IPS-18a (cell line): Measurements from ENCODE around the gene CHST1.

ENCODE experiments used
- H3K27ac ChIP-seq: one replicate; pipeline ENCODE4 v1.5.1; 2013; ENCODE audit warnings: low read length
- H3K27me3 ChIP-seq: one replicate; pipeline ENCODE4 v1.6.1; 2013; ENCODE audit warnings: mild to moderate bottlenecking, low read length; ENCODE audit not compliant: control insufficient read depth, insufficient read depth
- H3K36me3 ChIP-seq: one replicate; pipeline ENCODE4 v1.6.1; 2013; ENCODE audit warnings: low read depth, low read length; ENCODE audit not compliant: control insufficient read depth
- H3K4me1 ChIP-seq: one replicate; pipeline ENCODE4 v1.6.1; 2013; ENCODE audit warnings: low read depth, low read length; ENCODE audit not compliant: control insufficient read depth
- H3K4me3 ChIP-seq: one replicate; pipeline ENCODE4 v1.5.1; 2013; ENCODE audit warnings: low read length
- H3K9ac ChIP-seq: one replicate; pipeline ENCODE4 v1.6.1; 2013; ENCODE audit warnings: mild to moderate bottlenecking, low read length, moderate library complexity
- H3K9me3 ChIP-seq: one replicate; pipeline ENCODE4 v1.6.1; 2013; ENCODE audit warnings: low read depth, low read length; ENCODE audit not compliant: control insufficient read depth

Gene CHST1

GRCh38 chr11:45647786-45648185, 17.6 kb downstream of the CHST1 start:
- H3K36me3 ChIP-seq = no peaks in the 10 kb centered on the region
- H3K27me3 ChIP-seq = no peaks in the 10 kb centered on the region
- peaks cover 8% of the 10 kb centered on the region for H3K4me1 ChIP-seq
- H3K9me3 ChIP-seq = no peaks in the 10 kb centered on the region
- no peak overlapping the region for H3K27ac ChIP-seq
- no peak overlapping the region for H3K9ac ChIP-seq
- no peak overlapping the region for H3K4me3 ChIP-seq

- H3K27ac ChIP-seq = no peak overlapping the region
- no peak overlapping the region for H3K4me3 ChIP-seq
- H3K36me3 ChIP-seq = no peaks in the 10 kb centered on the region
- H3K9me3 ChIP-seq = no peaks in the 10 kb centered on the region
- no peak overlapping the region for H3K9ac ChIP-seq
- no peaks in the 10 kb centered on the region for H3K27me3 ChIP-seq
- H3K4me1 ChIP-seq = peaks cover 8% of the 10 kb centered on the region
Observed at GRCh38 chr11:45647329-45647728, 18.1 kb downstream of the CHST1 start.

GRCh38 chr11:45646275-45646927, 19.0 kb downstream of the CHST1 start:
- Histone ChIP-seq H3K36me3 (no peaks in the 10 kb centered on the region), H3K27me3 (no peaks in the 10 kb centered on the region), H3K4me3 (no peak overlapping the region), H3K9me3 (no peaks in the 10 kb centered on the region), H3K4me1 (peaks cover 8% of the 10 kb centered on the region), H3K9ac (no peak overlapping the region), H3K27ac (no peak overlapping the region)

- no peaks in the 10 kb centered on the region for H3K36me3 ChIP-seq
- H3K9ac ChIP-seq = no peak overlapping the region
- no peaks in the 10 kb centered on the region for H3K27me3 ChIP-seq
- H3K4me1 ChIP-seq = peaks cover 8% of the 10 kb centered on the region
- H3K9me3 ChIP-seq = no peaks in the 10 kb centered on the region
- no peak overlapping the region for H3K4me3 ChIP-seq
- H3K27ac ChIP-seq = no peak overlapping the region
Observed at GRCh38 chr11:45644981-45645889, 20.2 kb downstream of the CHST1 start.

DNA sequence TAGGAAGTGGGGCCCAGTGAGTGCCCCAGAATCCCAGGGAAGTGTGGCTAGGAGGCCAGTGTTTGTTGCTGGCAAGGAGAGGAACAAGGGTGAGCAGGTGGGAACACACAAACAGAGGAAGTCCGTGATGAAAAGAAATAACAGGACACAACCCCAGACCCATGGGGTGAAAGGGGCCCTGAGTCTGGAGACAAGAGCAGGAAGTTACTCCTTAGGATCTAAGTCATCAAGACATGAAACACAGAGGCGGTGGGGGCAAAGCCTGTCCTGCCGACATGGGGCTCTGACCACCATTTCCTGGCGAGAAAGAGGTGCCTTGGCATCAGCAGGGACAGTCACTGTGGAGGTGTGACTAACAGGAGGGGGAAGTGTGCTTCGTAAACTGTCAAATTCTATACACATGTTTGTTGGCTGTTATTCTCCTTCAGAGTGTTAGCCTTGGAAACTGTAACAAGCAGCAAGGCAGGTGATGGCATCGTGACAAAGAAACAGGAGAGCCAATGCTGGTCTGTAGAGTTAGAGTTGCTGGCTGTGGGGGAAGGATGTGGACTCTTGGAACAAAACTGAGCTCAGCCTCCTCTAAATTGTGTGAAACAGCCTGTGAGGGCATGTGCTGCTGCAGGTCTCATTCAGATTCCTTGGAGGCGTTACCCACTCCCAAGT, 21.7 kb downstream of the CHST1 start:
- Histone ChIP-seq H3K9me3 (no peaks in the 10 kb centered on the region), H3K4me3 (no peak overlapping the region), H3K27ac (no peak overlapping the region), H3K4me1 (peaks cover 8% of the 10 kb centered on the region), H3K27me3 (no peaks in the 10 kb centered on the region), H3K9ac (no peak overlapping the region), H3K36me3 (no peaks in the 10 kb centered on the region)

DNA sequence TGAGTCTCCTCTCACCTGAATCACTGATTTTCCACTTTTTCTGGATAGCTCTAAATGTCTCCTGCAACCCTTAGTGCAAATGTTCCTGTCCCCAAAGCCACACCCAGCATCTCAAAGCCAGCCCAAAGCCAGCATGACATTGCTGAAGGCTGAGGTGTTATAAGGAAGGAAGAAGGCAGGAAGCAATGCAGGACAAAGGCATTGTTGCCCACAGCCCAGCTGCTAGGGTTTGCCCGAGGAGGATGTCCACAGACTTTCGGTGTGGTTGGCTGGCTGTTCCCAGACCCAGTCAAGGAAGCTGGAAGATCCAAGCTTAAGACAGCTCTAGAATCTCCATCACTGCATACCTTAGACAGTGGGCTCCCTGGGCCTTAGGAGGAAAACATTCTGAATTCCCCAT, 23.5 kb downstream of the CHST1 start:
- Histone ChIP-seq H3K9me3 (no peaks in the 10 kb centered on the region), H3K27me3 (no peaks in the 10 kb centered on the region), H3K27ac (no peak overlapping the region), H3K9ac (no peak overlapping the region), H3K4me3 (no peak overlapping the region), H3K36me3 (no peaks in the 10 kb centered on the region), H3K4me1 (no peaks in the 10 kb centered on the region)

GRCh38 chr11:45638051-45638450, 27.4 kb downstream of the CHST1 start:
- Histone ChIP-seq H3K4me3 (no peak overlapping the region), H3K27me3 (no peaks in the 10 kb centered on the region), H3K27ac (no peak overlapping the region), H3K4me1 (no peaks in the 10 kb centered on the region), H3K9ac (no peak overlapping the region), H3K36me3 (no peaks in the 10 kb centered on the region), H3K9me3 (no peaks in the 10 kb centered on the region)

DNA sequence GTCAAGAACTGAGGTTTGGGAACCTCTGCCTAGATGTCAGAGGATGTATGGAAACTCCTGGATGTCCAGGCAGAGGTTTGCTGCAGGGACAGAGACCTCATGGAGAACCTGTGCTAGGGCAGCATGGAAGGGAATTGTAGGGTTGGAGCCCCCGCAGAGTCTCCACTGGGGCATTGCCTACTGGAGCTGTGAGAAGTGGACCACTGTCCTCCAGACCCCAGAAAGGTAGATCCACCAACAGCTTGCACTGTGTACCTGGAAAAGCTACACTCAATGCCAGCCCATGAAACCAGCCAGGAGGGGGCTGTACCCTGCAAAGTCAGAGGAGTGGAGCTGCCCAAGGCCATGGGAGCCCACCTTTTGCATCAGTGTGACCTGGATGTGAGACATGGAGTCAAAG, 29.5 kb downstream of the CHST1 start:
- H3K36me3 ChIP-seq = no peaks in the 10 kb centered on the region
- no peak overlapping the region for H3K27ac ChIP-seq
- H3K27me3 ChIP-seq = no peaks in the 10 kb centered on the region
- H3K4me1 ChIP-seq = no peaks in the 10 kb centered on the region
- H3K4me3 ChIP-seq = no peak overlapping the region
- H3K9me3 ChIP-seq = no peaks in the 10 kb centered on the region
- H3K9ac ChIP-seq = no peak overlapping the region

DNA sequence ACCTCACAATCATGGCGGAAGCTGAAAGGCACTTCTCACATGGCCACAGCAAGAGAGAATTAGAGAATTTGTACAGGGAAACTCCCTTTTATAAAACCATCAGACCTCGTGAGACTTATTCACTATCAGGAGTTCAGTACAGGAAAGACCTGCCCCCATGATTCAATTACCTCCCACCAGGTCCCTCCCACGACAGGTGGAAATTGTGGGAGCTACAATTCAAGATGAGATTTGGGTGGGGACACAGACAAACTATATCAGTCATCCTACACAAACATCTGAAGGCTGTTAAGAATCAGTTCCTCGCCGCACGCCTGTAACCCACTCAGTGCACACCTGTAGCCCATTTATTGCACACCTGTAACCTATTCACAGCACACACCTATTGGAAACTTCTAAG, 39.8 kb downstream of the CHST1 start:
- H3K9ac ChIP-seq = no peak overlapping the region
- H3K9me3 ChIP-seq = no peaks in the 10 kb centered on the region
- H3K36me3 ChIP-seq = no peaks in the 10 kb centered on the region
- no peaks in the 10 kb centered on the region for H3K4me1 ChIP-seq
- H3K27ac ChIP-seq = no peak overlapping the region
- no peak overlapping the region for H3K4me3 ChIP-seq
- H3K27me3 ChIP-seq = no peaks in the 10 kb centered on the region

- H3K9ac ChIP-seq = no peak overlapping the region
- no peaks in the 10 kb centered on the region for H3K36me3 ChIP-seq
- H3K27me3 ChIP-seq = no peaks in the 10 kb centered on the region
- H3K27ac ChIP-seq = no peak overlapping the region
- H3K4me1 ChIP-seq = no peaks in the 10 kb centered on the region
- H3K4me3 ChIP-seq = no peak overlapping the region
- no peaks in the 10 kb centered on the region for H3K9me3 ChIP-seq
Observed at GRCh38 chr11:45624095-45624494, 41.3 kb downstream of the CHST1 start.

GRCh38 chr11:45622861-45623260, 42.6 kb downstream of the CHST1 start:
- no peaks in the 10 kb centered on the region for H3K36me3 ChIP-seq
- H3K27ac ChIP-seq = no peak overlapping the region
- H3K9ac ChIP-seq = no peak overlapping the region
- H3K4me3 ChIP-seq = no peak overlapping the region
- peaks cover 6% of the 10 kb centered on the region for H3K4me1 ChIP-seq
- no peaks in the 10 kb centered on the region for H3K9me3 ChIP-seq
- H3K27me3 ChIP-seq = no peaks in the 10 kb centered on the region
